Forelimb muscle (tissue), 1 donor: Measurements from ENCODE around the gene LAMB3. TPM values are rescaled to one million over a fixed set of nuclear protein-coding genes. Genes with fewer than 3 reads are reported as not detected.

Experiments
- DNase-seq: peaks from one replicate; pipeline ENCODE4 v3.0.0-alpha.2; 2013; ENCODE audit warnings: low read depth
- polyA plus RNA-seq: library from polyadenylated mRNA; unstranded; fragments of 120-200 nt; gene quantifications from one replicate; pipeline ENCODE4 v1.2.1, GENCODE V29; 2013; ENCODE audit not compliant: insufficient read length

LAMB3 gene
- polyA plus RNA-seq, 1 donor = 0.70 TPM

DNA sequence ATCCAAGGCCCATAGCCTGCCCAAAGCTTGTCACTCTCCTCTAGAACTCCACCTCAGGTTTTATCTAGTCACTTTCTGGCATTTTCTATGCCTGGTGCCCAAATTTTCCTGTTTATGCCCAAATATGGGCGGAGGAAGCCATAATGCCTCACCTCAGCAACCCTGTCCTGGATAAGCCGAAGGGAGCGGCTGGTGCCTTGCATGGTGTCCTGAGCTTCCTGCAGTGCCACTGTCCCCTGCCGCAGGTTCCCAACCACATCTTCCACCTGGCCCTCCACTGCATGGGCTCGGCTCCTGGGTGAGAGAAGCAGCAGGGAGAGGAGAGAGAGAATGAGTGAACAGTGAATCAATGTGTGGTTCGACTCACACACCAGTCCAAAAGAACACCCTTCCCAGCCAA is 34.5 kb downstream of the LAMB3 start:
- no peak for DNase-seq

DNA sequence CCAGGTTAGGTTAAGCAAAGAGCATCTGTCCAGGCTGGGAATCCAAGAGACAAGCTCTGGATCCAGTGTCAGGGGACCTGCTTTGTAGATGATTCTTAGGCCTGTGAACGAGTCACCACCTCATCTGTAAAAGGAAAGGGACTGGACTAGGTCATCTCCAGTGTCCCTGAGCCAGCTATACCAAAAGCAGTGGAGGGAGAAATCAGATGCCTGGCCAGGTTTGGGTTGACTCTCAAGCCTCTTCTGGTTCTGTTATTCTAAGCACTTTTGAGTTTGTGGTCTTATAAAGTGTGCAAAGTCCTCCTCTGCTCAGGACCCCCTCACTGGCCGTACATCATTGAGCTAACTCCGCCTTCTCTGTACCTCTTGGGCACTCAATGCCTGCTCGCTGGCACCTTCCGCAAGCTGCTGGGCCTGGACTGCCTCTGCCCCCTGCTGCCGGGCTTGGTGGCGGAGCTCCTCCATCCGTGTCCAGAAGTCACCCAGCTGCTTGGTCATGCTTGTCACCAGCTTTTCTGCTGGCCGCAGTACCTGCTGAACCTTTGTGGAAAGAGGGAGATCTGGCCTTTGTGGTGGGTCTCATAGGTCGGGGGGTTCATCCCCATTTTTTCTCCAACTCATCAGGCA is 35.1 kb downstream of the LAMB3 start:
- no peak for DNase-seq

DNA sequence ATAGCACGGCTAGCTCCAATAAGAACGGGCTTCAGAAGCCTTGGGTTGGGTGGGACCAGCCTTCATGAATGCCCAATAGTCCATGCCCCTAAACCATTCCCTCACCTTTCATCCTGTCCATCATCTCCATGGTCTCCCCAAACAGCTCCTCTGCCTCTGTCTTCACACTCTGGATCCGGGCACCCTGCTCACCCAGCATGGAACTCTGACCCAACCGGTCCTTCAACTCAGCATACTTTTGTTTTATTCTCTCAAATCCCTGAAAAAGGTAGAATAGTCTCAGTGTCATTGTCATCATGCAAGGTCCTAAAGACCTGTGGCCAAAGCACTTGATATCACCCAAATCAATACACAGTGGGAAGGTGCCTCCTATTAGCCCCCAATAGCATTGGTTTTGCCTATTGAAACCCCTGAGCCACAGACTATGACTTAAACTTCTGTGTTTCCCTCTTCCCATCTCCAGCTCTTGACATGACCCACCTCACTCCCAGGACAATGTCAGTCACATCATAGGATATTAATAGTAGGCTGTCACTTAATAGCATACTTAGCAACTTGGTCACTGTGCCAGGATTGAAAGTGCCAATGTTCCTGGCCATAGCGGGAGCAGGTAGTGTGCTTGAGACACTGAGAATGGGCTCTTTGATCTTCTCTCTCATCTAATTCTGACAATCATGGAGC is 35.7 kb downstream of the LAMB3 start:
- no peak for DNase-seq

- DNase-seq = no peak
Measured at GRCh38 chr1:209614906-209615305, 37.3 kb downstream of the LAMB3 start.

- no peak for DNase-seq
Measured at GRCh38 chr1:209614151-209614420, 38.1 kb downstream of the LAMB3 start.

DNA sequence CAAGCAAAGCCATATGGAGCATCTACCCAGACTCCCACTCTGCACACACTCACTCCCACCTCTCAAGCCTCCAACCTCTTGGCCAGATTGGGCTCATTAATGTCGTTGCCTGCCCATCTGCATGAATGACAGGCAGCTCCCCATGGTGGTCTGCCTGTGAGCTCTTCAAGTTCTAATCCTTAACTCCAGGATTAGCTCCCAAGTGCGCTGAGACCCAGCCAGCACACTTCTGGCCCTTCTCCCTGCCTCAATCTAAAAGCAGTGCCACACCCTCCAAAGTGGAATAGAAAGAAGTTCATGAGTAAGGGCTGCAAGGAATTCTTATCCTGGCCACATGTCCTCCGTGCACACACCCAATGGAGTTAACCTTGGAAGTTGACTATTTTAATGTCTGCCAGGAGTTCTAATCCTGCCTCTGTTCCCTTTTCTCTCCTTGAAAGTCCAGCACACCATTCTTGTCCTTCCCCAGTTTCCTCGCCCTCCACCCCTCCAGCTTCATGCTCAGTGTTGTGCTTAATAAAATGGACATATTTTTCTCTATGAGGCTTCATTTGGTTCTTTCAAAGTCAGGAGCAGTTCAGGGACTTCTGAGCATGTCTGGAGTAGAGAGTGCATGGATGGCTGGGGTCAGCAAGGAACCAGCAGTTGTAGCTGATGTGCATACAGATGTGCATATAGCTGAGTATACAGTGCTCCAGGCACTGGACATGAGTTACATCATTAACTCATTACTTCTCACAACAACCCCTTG is 38.6 kb downstream of the LAMB3 start:
- no peak for DNase-seq

GRCh38 chr1:209612646-209613399 is 39.4 kb downstream of the LAMB3 start:
- no peak for DNase-seq

DNA sequence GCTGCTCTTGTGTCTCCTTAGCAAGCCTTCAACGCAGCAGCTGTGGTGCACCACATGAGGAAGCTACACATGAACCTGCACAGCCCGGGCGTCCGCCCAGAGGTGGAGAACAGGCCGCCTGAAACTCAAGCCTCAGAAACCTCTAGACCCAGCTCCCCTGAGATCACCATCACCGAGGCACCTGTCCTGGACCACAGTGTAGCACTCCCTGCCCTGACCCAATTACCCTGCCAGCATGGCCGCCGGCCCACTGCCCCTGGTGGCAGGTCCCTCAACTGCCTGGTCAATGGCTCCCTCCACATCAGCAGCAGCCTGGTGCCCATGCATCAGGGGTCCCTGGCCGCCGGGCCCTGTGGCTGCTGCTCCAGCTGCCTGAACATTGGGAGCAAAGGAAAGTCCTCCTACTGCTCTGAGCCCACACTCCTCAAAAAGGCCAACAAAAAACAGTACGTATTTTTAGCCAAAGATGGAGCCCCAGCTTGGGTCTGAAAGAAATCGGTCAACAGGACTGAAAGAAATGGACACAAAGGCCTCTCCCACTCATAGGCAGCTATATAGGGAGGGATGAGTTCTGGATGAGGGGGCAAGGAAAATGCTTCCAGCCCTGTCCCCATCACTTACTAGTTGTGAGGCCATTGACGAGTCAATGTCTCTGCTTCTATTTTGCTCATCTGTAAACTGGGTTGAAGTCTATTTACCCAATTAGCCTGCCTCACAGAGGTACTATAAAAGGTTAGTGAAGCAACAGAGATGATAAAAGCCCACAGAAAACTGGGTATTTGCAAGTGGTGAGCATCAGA is 40.3 kb downstream of the LAMB3 start:
- DNase-seq = no peak

DNA sequence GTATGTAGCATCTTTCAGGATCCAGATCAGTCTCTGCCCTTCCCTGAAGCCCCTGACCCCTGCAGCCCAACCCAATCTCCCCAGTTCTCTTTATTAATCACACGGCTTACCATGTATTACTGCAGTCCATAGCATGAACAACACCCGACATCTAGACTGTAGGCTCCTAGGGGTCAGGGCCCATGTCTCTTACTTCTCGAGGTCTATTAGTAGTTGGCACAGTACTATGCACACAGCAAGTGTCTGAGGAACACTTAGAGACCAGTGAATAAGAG is 41.7 kb downstream of the LAMB3 start:
- DNase-seq = no peak

GRCh38 chr1:209609791-209610630 is 42.2 kb downstream of the LAMB3 start:
- DNase-seq = no peak

- no peak for DNase-seq
Measured at GRCh38 chr1:209609041-209609790, 43.0 kb downstream of the LAMB3 start.

- no peak for DNase-seq
Measured at GRCh38 chr1:209607795-209608178, 44.4 kb downstream of the LAMB3 start.

GRCh38 chr1:209607102-209607794 is 45.0 kb downstream of the LAMB3 start:
- DNase-seq = no peak

GRCh38 chr1:209603877-209604276 is 48.3 kb downstream of the LAMB3 start:
- no peak for DNase-seq

GRCh38 chr1:209601809-209602657 is 50.2 kb downstream of the LAMB3 start:
- no peak for DNase-seq

- no peak for DNase-seq
Measured at GRCh38 chr1:209600541-209600940, 51.7 kb downstream of the LAMB3 start.

- DNase-seq = no peak
Measured at GRCh38 chr1:209598227-209598626, 54.0 kb downstream of the LAMB3 start.

- no peak for DNase-seq
Measured at GRCh38 chr1:209597499-209597898, 54.7 kb downstream of the LAMB3 start.
